Activated naive CD8-positive, alpha-beta T cell (primary cell): Measurements from ENCODE around the gene SCO2.

Experiments used
- H3K27ac Mint-ChIP-seq: one replicate; pipeline ENCODE4 v1.8.0; 2021; ENCODE audit warnings: mixed read lengths
- H3K27me3 Mint-ChIP-seq: one replicate; pipeline ENCODE4 v1.8.0; 2021; ENCODE audit warnings: mixed read lengths
- H3K36me3 Mint-ChIP-seq: one replicate; pipeline ENCODE4 v1.8.0; 2021; ENCODE audit warnings: mixed read lengths
- H3K4me1 Mint-ChIP-seq: one replicate; pipeline ENCODE4 v1.8.0; 2021; ENCODE audit warnings: low read depth, mixed read lengths
- H3K4me3 Mint-ChIP-seq: one replicate; pipeline ENCODE4 v1.8.0; 2021; ENCODE audit warnings: mild to moderate bottlenecking, mixed read lengths
- H3K9me3 Mint-ChIP-seq: one replicate; pipeline ENCODE4 v1.8.0; 2021; ENCODE audit warnings: low read depth, mixed read lengths

SCO2 gene

GRCh38 chr22:50529897-50530579 is 4.6 kb upstream of the SCO2 start, which contains the start of gene TYMP:
TYMP (minus strand) TSS chr22:50530012; CDS start chr22:50529709, 303 bp downstream.
- Mint-ChIP-seq H3K27me3 (no peaks in the 10 kb centered on the region), H3K36me3 (no peaks in the 10 kb centered on the region), H3K27ac (peak within 1 kb of the TSS; percentile 93), H3K9me3 (no peaks in the 10 kb centered on the region), H3K4me1 (peaks cover 34% of the 10 kb centered on the region), H3K4me3 (peak within 1 kb of the TSS; percentile 89)

- no peaks in the 10 kb centered on the region for H3K9me3 Mint-ChIP-seq
- no peaks in the 10 kb centered on the region for H3K27me3 Mint-ChIP-seq
- peaks cover 2% of the 10 kb centered on the region for H3K36me3 Mint-ChIP-seq
- peaks cover 37% of the 10 kb centered on the region for H3K4me1 Mint-ChIP-seq
- no peak overlapping the region for H3K27ac Mint-ChIP-seq
- H3K4me3 Mint-ChIP-seq = peak overlapping the region; percentile 61
Observed at GRCh38 chr22:50529416-50529896, 4.1 kb upstream of the SCO2 start.

GRCh38 chr22:50528682-50529415 is 3.5 kb upstream of the SCO2 start:
- H3K36me3 Mint-ChIP-seq = peaks cover 2% of the 10 kb centered on the region

GRCh38 chr22:50527921-50528681 is 2.7 kb upstream of the SCO2 start:
- Mint-ChIP-seq H3K27me3 (no peaks in the 10 kb centered on the region), H3K4me3 (peak overlapping the region; percentile 77), H3K36me3 (peaks cover 2% of the 10 kb centered on the region), H3K9me3 (no peaks in the 10 kb centered on the region), H3K4me1 (peaks cover 27% of the 10 kb centered on the region), H3K27ac (peak overlapping the region; percentile 80)

More at GRCh38 chr22:50528682-50529415, 3.5 kb upstream of the SCO2 start:
- Mint-ChIP-seq H3K4me3 (peak overlapping the region; percentile 77), H3K9me3 (no peaks in the 10 kb centered on the region), H3K27me3 (no peaks in the 10 kb centered on the region), H3K27ac (peak overlapping the region; percentile 80), H3K4me1 (peaks cover 33% of the 10 kb centered on the region)

GRCh38 chr22:50526834-50527801 is 1.7 kb upstream of the SCO2 start:
- Mint-ChIP-seq H3K36me3 (peaks cover 2% of the 10 kb centered on the region), H3K4me3 (peak overlapping the region; percentile 77)

GRCh38 chr22:50526108-50526833 is 873 bp upstream of the SCO2 start:
- Mint-ChIP-seq H3K36me3 (peaks cover 2% of the 10 kb centered on the region), H3K9me3 (no peaks in the 10 kb centered on the region), H3K27me3 (no peaks in the 10 kb centered on the region), H3K27ac (peak overlapping the region; percentile 80), H3K4me1 (peaks cover 23% of the 10 kb centered on the region), H3K4me3 (peak overlapping the region; percentile 77)

More at GRCh38 chr22:50526834-50527801, 1.7 kb upstream of the SCO2 start:
- Mint-ChIP-seq H3K27me3 (no peaks in the 10 kb centered on the region), H3K9me3 (no peaks in the 10 kb centered on the region), H3K27ac (peak overlapping the region; percentile 80), H3K4me1 (peaks cover 23% of the 10 kb centered on the region)

GRCh38 chr22:50525858-50526107 is 385 bp upstream of the SCO2 start:
- H3K27ac Mint-ChIP-seq = peak overlapping the region; percentile 61
- no peaks in the 10 kb centered on the region for H3K27me3 Mint-ChIP-seq
- H3K9me3 Mint-ChIP-seq = no peaks in the 10 kb centered on the region
- peaks cover 2% of the 10 kb centered on the region for H3K36me3 Mint-ChIP-seq
- peak overlapping the region; percentile 90 for H3K4me3 Mint-ChIP-seq
- H3K4me1 Mint-ChIP-seq = peaks cover 23% of the 10 kb centered on the region

- peak overlapping the region; percentile 90 for H3K4me3 Mint-ChIP-seq
- H3K27me3 Mint-ChIP-seq = no peaks in the 10 kb centered on the region
- peaks cover 2% of the 10 kb centered on the region for H3K36me3 Mint-ChIP-seq
- peaks cover 23% of the 10 kb centered on the region for H3K4me1 Mint-ChIP-seq
- peak overlapping the region; percentile 59 for H3K27ac Mint-ChIP-seq
- H3K9me3 Mint-ChIP-seq = no peaks in the 10 kb centered on the region
Observed at GRCh38 chr22:50524676-50525103, 708 bp downstream of the SCO2 start.

GRCh38 chr22:50523806-50524675 is 1.4 kb downstream of the SCO2 start:
- Mint-ChIP-seq H3K27me3 (no peaks in the 10 kb centered on the region), H3K27ac (peak overlapping the region; percentile 59), H3K9me3 (no peaks in the 10 kb centered on the region), H3K36me3 (peaks cover 2% of the 10 kb centered on the region), H3K4me3 (peak overlapping the region; percentile 90), H3K4me1 (peaks cover 23% of the 10 kb centered on the region)

GRCh38 chr22:50523458-50523805 is 2.0 kb downstream of the SCO2 start:
- peaks cover 21% of the 10 kb centered on the region for H3K4me1 Mint-ChIP-seq
- H3K4me3 Mint-ChIP-seq = peak overlapping the region; percentile 35
- H3K9me3 Mint-ChIP-seq = no peaks in the 10 kb centered on the region
- no peak overlapping the region for H3K27ac Mint-ChIP-seq
- peaks cover 2% of the 10 kb centered on the region for H3K36me3 Mint-ChIP-seq
- H3K27me3 Mint-ChIP-seq = no peaks in the 10 kb centered on the region

GRCh38 chr22:50522806-50523438 is 2.5 kb downstream of the SCO2 start:
- no peak overlapping the region for H3K27ac Mint-ChIP-seq
- no peaks in the 10 kb centered on the region for H3K27me3 Mint-ChIP-seq
- no peaks in the 10 kb centered on the region for H3K9me3 Mint-ChIP-seq
- H3K36me3 Mint-ChIP-seq = peaks cover 2% of the 10 kb centered on the region
- peak overlapping the region; percentile 35 for H3K4me3 Mint-ChIP-seq
- peaks cover 17% of the 10 kb centered on the region for H3K4me1 Mint-ChIP-seq

GRCh38 chr22:50522208-50522805 is 3.1 kb downstream of the SCO2 start:
- Mint-ChIP-seq H3K9me3 (no peaks in the 10 kb centered on the region), H3K36me3 (peaks cover 2% of the 10 kb centered on the region), H3K27ac (no peak overlapping the region), H3K4me3 (no peak overlapping the region), H3K4me1 (peaks cover 12% of the 10 kb centered on the region), H3K27me3 (no peaks in the 10 kb centered on the region)
